PC-9 (cell line): ENCODE data around the gene TRIP11.

Experiments used
- EZH2 ChIP-seq: fragments of 200-600 bp; sonication (generic); IDR thresholded peaks from 2 replicates; pipeline ENCODE4 v1.8.0; 2017; ENCODE audit warnings: antibody characterized with exemption, low read depth
- TF ChIP-seq, protein P1 (sequence below): fragments of 200-600 bp; sonication (generic); conservative IDR thresholded peaks from 2 replicates; pipeline ENCODE4 v1.6.1; 2017; ENCODE audit warnings: mixed run types, antibody characterized with exemption, mild to moderate bottlenecking, moderate library complexity

DNA sequence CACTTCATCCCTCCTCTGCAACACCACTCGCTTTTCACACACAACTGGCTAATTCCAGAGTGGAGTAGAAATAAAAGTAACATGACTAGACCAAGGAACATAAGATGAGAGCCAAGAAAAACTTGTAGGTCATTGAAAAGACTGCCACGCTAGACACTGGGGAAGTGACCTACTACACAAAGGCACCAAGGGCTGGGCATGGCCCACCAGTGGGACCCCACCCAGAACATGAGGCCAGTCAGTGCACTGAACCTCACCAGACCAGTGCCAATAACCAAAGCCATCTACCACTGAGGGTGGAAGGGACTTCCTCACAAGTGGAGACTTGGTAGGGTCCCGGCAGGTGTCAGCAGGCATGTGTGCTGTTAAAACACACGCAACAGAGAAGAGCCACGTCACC lies 112.1 kb downstream of the TRIP11 start:
- TF ChIP-seq, protein P1, sequence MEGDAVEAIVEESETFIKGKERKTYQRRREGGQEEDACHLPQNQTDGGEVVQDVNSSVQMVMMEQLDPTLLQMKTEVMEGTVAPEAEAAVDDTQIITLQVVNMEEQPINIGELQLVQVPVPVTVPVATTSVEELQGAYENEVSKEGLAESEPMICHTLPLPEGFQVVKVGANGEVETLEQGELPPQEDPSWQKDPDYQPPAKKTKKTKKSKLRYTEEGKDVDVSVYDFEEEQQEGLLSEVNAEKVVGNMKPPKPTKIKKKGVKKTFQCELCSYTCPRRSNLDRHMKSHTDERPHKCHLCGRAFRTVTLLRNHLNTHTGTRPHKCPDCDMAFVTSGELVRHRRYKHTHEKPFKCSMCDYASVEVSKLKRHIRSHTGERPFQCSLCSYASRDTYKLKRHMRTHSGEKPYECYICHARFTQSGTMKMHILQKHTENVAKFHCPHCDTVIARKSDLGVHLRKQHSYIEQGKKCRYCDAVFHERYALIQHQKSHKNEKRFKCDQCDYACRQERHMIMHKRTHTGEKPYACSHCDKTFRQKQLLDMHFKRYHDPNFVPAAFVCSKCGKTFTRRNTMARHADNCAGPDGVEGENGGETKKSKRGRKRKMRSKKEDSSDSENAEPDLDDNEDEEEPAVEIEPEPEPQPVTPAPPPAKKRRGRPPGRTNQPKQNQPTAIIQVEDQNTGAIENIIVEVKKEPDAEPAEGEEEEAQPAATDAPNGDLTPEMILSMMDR: no peak
- no peak for TF ChIP-seq EZH2
